T-helper 9 cell (primary cell): ENCODE measurements around the gene ZRANB1.

ENCODE experiments used
- DNase-seq: peaks from one replicate; pipeline ENCODE4 v3.0.0-alpha.2; 2020

The ZRANB1 gene

GRCh38 chr10:125023862-125024496 lies 82.1 kb downstream of the ZRANB1 start:
- DNase-seq = no peak

- DNase-seq = no peak
These were observed 82.7 kb downstream of the ZRANB1 start for GRCh38 chr10:125024497-125025234.

- no peak for DNase-seq
These were observed 83.4 kb downstream of the ZRANB1 start for GRCh38 chr10:125025341-125025740.

- no peak for DNase-seq
These were observed 84.4 kb downstream of the ZRANB1 start for GRCh38 chr10:125026036-125026931.

- DNase-seq = no peak
These were observed 85.2 kb downstream of the ZRANB1 start for GRCh38 chr10:125026974-125027735.

GRCh38 chr10:125027871-125028869 lies 86.2 kb downstream of the ZRANB1 start:
- no peak for DNase-seq

GRCh38 chr10:125029584-125030242 lies 87.8 kb downstream of the ZRANB1 start:
- DNase-seq = no peak

- DNase-seq = no peak
These were observed 88.8 kb downstream of the ZRANB1 start for GRCh38 chr10:125030567-125031197.

GRCh38 chr10:125032474-125033020 lies 90.6 kb downstream of the ZRANB1 start:
- no peak for DNase-seq

GRCh38 chr10:125033146-125033924 lies 91.4 kb downstream of the ZRANB1 start:
- no peak for DNase-seq

- no peak for DNase-seq
These were observed 92.8 kb downstream of the ZRANB1 start for GRCh38 chr10:125034675-125035074.

- DNase-seq = no peak
These were observed 93.2 kb downstream of the ZRANB1 start for GRCh38 chr10:125035136-125035535.

- no peak for DNase-seq
These were observed 93.8 kb downstream of the ZRANB1 start for GRCh38 chr10:125035588-125036295.

- no peak for DNase-seq
These were observed 95.4 kb downstream of the ZRANB1 start for GRCh38 chr10:125037145-125037877.
